A549 (cell line): ENCODE results near the gene RBKS. TPM values are rescaled to one million over a fixed set of nuclear protein-coding genes. Genes with fewer than 3 reads are reported as not detected.

ENCODE experiments used
- ATAC-seq, 2 experiments: fragments of 200-7000 bp in 1 of 2; fragments of >200 bp in 1 of 2; cut with Nextera tagmentation in 1 of 2; cut with Tn5 transposase in 1 of 2; 3 replicates each; pipeline versions ENCODE4 v1.8.0 to v1.9.1; 2018 to 2020; ENCODE audit warnings: mild to moderate bottlenecking in 1 of 2, moderate library complexity in 1 of 2
- CTCF ChIA-PET: fragments of 300-600 bp; sonication (Branson Sonifier 250); formaldehyde crosslinking; extraction: SDS; loops from one replicate; lab custom pipeline; 2021; ENCODE audit warnings: antibody characterized with exemption, inconsistent platforms; lab: Yijun Ruan, JAX
- POLR2A ChIA-PET: fragments of 350-600 bp; formaldehyde crosslinking; extraction: SDS; loops from one replicate; lab custom pipeline; 2021; ENCODE audit warnings: antibody characterized with exemption, inconsistent platforms; lab: Yijun Ruan, JAX
- DNase-seq, 2 experiments: peaks; one replicate each; pipeline versions ENCODE4 v3.0.0 to v3.0.0-alpha.2; 2011 to 2016; ENCODE audit warnings: low read depth in 1 of 2, low spot score in 1 of 2
- FAIRE-seq: peaks from 2 replicates; lab custom pipeline; 2011; peaks lifted over from hg19 to GRCh38; lab: Jason Lieb, UNC
- H3K27ac ChIP-seq, 2 experiments: fragments of >200 bp; sonication (Bioruptor Twin); formaldehyde crosslinking; 3 replicates each; pipeline ENCODE4 v1.5.1; 2016 to 2017
- H3K4me1 ChIP-seq: fragments of >200 bp; sonication (Bioruptor Twin); formaldehyde crosslinking; 3 replicates; pipeline ENCODE4 v1.6.1; 2016
- H3K4me2 ChIP-seq: fragments of >200 bp; sonication (Bioruptor Twin); formaldehyde crosslinking; 3 replicates; pipeline ENCODE4 v1.6.1; 2016
- H3K4me3 ChIP-seq: fragments of >200 bp; sonication (Bioruptor Twin); formaldehyde crosslinking; 3 replicates; pipeline ENCODE4 v1.5.1; 2016
- H3K9me3 ChIP-seq: fragments of >200 bp; sonication (Bioruptor Twin); formaldehyde crosslinking; 3 replicates; pipeline ENCODE4 v1.6.1; 2016
- BHLHE40 ChIP-seq: IDR thresholded peaks from 2 replicates; pipeline ENCODE4 v1.6.1; 2012; ENCODE audit warnings: low read depth, low read length, inconsistent platforms
- CEBPB ChIP-seq, 2 experiments: fragments of >200 bp in 1 of 2; sonication (Bioruptor Twin) in 1 of 2; formaldehyde crosslinking in 1 of 2; IDR thresholded peaks; 2 replicates each; pipeline ENCODE4 v1.6.1; 2012 to 2016
- CHD4 ChIP-seq: fragments of 200-600 bp; sonication (generic); IDR thresholded peaks from 2 replicates; pipeline ENCODE4 v1.6.1; 2016; ENCODE audit warnings: antibody characterized with exemption, mild to moderate bottlenecking, borderline replicate concordance
- ELK1 ChIP-seq: fragments of 150-350 bp; IDR thresholded peaks from 2 replicates; pipeline ENCODE4 v1.6.1; 2014; ENCODE audit warnings: low read depth, mild to moderate bottlenecking, low read length
- FOSL2 ChIP-seq, 2 experiments: fragments of 450-650 bp in 1 of 2; fragments of >200 bp in 1 of 2; sonication (Bioruptor Twin) in 1 of 2; formaldehyde crosslinking; IDR thresholded peaks; 2 replicates each; pipeline versions ENCODE4 v1.5.0 to v1.6.1; 2016 to 2020; ENCODE audit warnings: mild to moderate bottlenecking in 1 of 2, moderate library complexity in 1 of 2
- KDM1A ChIP-seq: fragments of 200-600 bp; sonication (generic); IDR thresholded peaks from 2 replicates; pipeline ENCODE4 v1.6.1; 2016; ENCODE audit warnings: low read depth, mild to moderate bottlenecking
- NFE2L2 ChIP-seq: fragments of 150-350 bp; conservative IDR thresholded peaks from 2 replicates; pipeline ENCODE4 v1.6.1; 2014; ENCODE audit warnings: low read length
- NPAS2 ChIP-seq: fragments of 250-450 bp; sonication (Bioruptor Pico); IDR thresholded peaks from 2 replicates; pipeline ENCODE4 v1.8.0; 2022; ENCODE audit warnings: mild to moderate bottlenecking, moderate library complexity, borderline replicate concordance
- NR3C1 ChIP-seq: fragments of >200 bp; sonication (Bioruptor Twin); formaldehyde crosslinking; IDR thresholded peaks from 3 replicates; pipeline ENCODE4 v1.6.1; 2017
- PBX3 ChIP-seq: IDR thresholded peaks from 2 replicates; pipeline ENCODE4 v1.6.1; 2012
- RAD21 ChIP-seq, 2 experiments: fragments of >200 bp in 1 of 2; sonication (Bioruptor Twin) in 1 of 2; formaldehyde crosslinking in 1 of 2; IDR thresholded peaks in 1 of 2; conservative IDR thresholded peaks in 1 of 2; 2 replicates in 1 of 2; 3 replicates in 1 of 2; pipeline ENCODE4 v1.6.1; 2012 to 2018; ENCODE audit warnings: inconsistent platforms in 1 of 2
- RNF2 ChIP-seq: fragments of 200-600 bp; sonication (generic); IDR thresholded peaks from 2 replicates; pipeline ENCODE4 v1.6.1; 2016; ENCODE audit warnings: low read depth, mild to moderate bottlenecking, antibody characterized with exemption, moderate library complexity, borderline replicate concordance
- SREBF2 ChIP-seq: fragments of 450-650 bp; IDR thresholded peaks from 2 replicates; pipeline ENCODE4 v1.6.1; 2014; ENCODE audit warnings: mild to moderate bottlenecking, moderate library complexity
- TP53 ChIP-seq: fragments of 250-450 bp; sonication (Bioruptor Pico); IDR thresholded peaks from 2 replicates; pipeline ENCODE4 v1.5.0; 2021; ENCODE audit warnings: mild to moderate bottlenecking, moderate library complexity
- WGBS: methylation state at CpG from one replicate; pipeline ENCODE4 v1.1.6; 2017; ENCODE audit errors: missing lambda C conversion rate; 5-methylcytosine and 5-hydroxymethylcytosine counted together
- polyA plus RNA-seq, 4 experiments: library from polyadenylated mRNA; depleted of rRNA in 3 of 4; stranded (reverse); fragments of >200 nt; fragmentation: RNase III in 1 of 4; extraction: RNeasy Plus Mini Kit Qiagen cat#74134 plus additional on column Dnase treatment in 1 of 4; gene quantifications; 2 replicates in 3 of 4; 3 replicates in 1 of 4; pipeline ENCODE4 v1.2.3, GENCODE V29; 2011 to 2017
- TF ChIP-seq, protein P1 (sequence below): fragments of 200-600 bp; sonication (generic); IDR thresholded peaks from 2 replicates; pipeline ENCODE4 v1.6.1; 2016; ENCODE audit warnings: antibody characterized with exemption, mild to moderate bottlenecking, moderate library complexity
- TF ChIP-seq, protein P2 (sequence below): fragments of >200 bp; sonication (Bioruptor Twin); formaldehyde crosslinking; IDR thresholded peaks from 3 replicates; pipeline ENCODE4 v1.6.1; 2016
- TF ChIP-seq, protein P3 (sequence below): fragments of 450-650 bp; IDR thresholded peaks from 2 replicates; pipeline ENCODE4 v1.6.1; 2014; ENCODE audit warnings: antibody characterized with exemption
- TF ChIP-seq, protein P4 (sequence below): IDR thresholded peaks from 2 replicates; pipeline ENCODE4 v1.6.1; 2012

RBKS gene
- polyA plus RNA-seq, 2 of the 4 experiments (the other 2 are of a cell fraction): 7.6 to 8.5 TPM

DNA sequence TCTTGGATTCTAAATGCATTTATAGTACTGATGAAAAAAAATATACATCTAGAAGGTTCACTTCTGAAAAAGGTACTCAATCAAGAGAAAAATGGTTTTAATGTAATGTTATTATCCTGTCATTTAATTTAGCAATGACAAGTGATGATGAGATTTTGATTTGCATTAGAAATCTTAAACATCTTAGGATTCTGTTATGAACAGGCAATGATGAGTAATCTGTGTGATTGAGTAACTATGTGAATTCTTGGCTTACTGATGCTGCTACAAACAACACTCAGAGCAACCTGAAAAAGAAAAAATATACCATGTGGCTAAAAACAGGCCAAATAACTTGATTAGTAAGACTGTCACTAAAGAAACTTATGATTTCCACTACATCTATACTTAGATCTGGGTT, 30.1 kb downstream of the RBKS start:
- peak; percentile 54 for FAIRE-seq

GRCh38 chr2:27857417-27858172, 32.6 kb downstream of the RBKS start:
- no peak for DNase-seq
- CTCF ChIA-PET: interaction anchor here (0.9 to 1.5 kb wide), 3 partner anchors 11 to 103 kb away, joined by 3 to 6 read pairs (median 4); no protein-coding TSS in a partner anchor
- WGBS: 92% methylated on average over 4 of the region's 4 CpGs
- POLR2A ChIA-PET: no interaction called here
- no peak for ATAC-seq
- peaks cover 39% of the 10 kb centered on the region for H3K4me1 ChIP-seq
- TF ChIP-seq KDM1A (peak; percentile 59; the same call in 1 of the 2 replicates), CHD4 (0 out of 2 replicates have a peak, but pooled peaks have one; percentile 53)
- TF ChIP-seq, protein P1, sequence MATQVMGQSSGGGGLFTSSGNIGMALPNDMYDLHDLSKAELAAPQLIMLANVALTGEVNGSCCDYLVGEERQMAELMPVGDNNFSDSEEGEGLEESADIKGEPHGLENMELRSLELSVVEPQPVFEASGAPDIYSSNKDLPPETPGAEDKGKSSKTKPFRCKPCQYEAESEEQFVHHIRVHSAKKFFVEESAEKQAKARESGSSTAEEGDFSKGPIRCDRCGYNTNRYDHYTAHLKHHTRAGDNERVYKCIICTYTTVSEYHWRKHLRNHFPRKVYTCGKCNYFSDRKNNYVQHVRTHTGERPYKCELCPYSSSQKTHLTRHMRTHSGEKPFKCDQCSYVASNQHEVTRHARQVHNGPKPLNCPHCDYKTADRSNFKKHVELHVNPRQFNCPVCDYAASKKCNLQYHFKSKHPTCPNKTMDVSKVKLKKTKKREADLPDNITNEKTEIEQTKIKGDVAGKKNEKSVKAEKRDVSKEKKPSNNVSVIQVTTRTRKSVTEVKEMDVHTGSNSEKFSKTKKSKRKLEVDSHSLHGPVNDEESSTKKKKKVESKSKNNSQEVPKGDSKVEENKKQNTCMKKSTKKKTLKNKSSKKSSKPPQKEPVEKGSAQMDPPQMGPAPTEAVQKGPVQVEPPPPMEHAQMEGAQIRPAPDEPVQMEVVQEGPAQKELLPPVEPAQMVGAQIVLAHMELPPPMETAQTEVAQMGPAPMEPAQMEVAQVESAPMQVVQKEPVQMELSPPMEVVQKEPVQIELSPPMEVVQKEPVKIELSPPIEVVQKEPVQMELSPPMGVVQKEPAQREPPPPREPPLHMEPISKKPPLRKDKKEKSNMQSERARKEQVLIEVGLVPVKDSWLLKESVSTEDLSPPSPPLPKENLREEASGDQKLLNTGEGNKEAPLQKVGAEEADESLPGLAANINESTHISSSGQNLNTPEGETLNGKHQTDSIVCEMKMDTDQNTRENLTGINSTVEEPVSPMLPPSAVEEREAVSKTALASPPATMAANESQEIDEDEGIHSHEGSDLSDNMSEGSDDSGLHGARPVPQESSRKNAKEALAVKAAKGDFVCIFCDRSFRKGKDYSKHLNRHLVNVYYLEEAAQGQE: no peak
- H3K9me3 ChIP-seq: peaks cover 16% of the 10 kb centered on the region; the same call in 2 of the 3 replicates
- H3K27ac ChIP-seq: no peak overlapping the region
- FAIRE-seq: peak; percentile 13
- no peak overlapping the region for H3K4me3 ChIP-seq
- H3K4me2 ChIP-seq: no peak overlapping the region

More for the DNA sequence above, 30.1 kb downstream of the RBKS start:
- ChIA-PET CTCF (interaction anchor here (1.0 kb wide), 1 partner anchor 536 kb away, joined by 4 read pairs; no protein-coding TSS in a partner anchor), POLR2A (no interaction called here)
- TF ChIP-seq RNF2 (no peak), BHLHE40 (no peak), RAD21 (conservative IDR thresholded peaks at IDR 0.05 in 1 of 2, IDR thresholded peaks at IDR 0.05 in 1 of 2) (no peak), SREBF2 (no peak), ELK1 (no peak), PBX3 (no peak), NR3C1 (no peak), TP53 (CRISPR knock-in tag) (no peak), NPAS2 (no peak), NFE2L2 (no peak), FOSL2 (IDR thresholded peaks at IDR 0.05) (peak; percentile 50), FOSL2 (CRISPR knock-in tag; IDR thresholded peaks at IDR 0.05) (peak; percentile 70), CEBPB (IDR thresholded peaks at IDR 0.05) (peak; percentile 81 to 87; a peak in 3 of 4 replicates)
- TF ChIP-seq, protein P2, sequence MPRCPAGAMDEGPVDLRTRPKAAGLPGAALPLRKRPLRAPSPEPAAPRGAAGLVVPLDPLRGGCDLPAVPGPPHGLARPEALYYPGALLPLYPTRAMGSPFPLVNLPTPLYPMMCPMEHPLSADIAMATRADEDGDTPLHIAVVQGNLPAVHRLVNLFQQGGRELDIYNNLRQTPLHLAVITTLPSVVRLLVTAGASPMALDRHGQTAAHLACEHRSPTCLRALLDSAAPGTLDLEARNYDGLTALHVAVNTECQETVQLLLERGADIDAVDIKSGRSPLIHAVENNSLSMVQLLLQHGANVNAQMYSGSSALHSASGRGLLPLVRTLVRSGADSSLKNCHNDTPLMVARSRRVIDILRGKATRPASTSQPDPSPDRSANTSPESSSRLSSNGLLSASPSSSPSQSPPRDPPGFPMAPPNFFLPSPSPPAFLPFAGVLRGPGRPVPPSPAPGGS: no peak
- TF ChIP-seq, protein P3, sequence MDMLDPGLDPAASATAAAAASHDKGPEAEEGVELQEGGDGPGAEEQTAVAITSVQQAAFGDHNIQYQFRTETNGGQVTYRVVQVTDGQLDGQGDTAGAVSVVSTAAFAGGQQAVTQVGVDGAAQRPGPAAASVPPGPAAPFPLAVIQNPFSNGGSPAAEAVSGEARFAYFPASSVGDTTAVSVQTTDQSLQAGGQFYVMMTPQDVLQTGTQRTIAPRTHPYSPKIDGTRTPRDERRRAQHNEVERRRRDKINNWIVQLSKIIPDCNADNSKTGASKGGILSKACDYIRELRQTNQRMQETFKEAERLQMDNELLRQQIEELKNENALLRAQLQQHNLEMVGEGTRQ: no peak
- TF ChIP-seq, protein P4, sequence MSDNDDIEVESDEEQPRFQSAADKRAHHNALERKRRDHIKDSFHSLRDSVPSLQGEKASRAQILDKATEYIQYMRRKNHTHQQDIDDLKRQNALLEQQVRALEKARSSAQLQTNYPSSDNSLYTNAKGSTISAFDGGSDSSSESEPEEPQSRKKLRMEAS: peak; percentile 46; the same call in 1 of the 2 replicates
- DNase-seq (peak in 1 of 2 experiments; percentile 26), ATAC-seq (peak; percentile 70 to 71; a peak in 3 of 6 replicates)
- H3K27ac ChIP-seq: peak overlapping the region; percentile 27 to 63; a peak in 4 of 6 replicates
- peak overlapping the region; percentile 46 for H3K4me2 ChIP-seq
- H3K9me3 ChIP-seq: peaks cover 16% of the 10 kb centered on the region; the same call in 2 of the 3 replicates
- H3K4me1 ChIP-seq: peaks cover 43% of the 10 kb centered on the region
- no peak overlapping the region for H3K4me3 ChIP-seq
